ENCODE results near the gene DIP2B.

DNA sequence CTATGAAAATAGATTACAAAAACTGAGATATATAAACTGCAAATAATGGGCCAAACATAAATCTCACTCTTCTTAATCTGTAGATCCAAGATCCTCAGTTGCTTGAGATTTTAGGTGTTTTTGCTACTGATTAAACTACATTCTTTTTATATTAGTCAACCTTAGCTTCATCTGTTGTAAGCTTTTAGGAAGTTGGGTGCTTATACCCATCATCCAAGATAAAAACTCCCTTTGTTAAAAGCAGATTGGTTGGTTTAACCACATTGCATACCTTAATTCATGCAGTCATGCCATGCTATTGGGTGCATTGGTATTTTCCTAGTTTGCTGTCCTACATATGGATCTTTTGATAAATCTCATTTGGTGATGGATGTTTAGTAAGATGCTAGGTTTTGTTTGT, 46.2 kb upstream of the DIP2B start:
- TF ChIP-seq, protein P1, sequence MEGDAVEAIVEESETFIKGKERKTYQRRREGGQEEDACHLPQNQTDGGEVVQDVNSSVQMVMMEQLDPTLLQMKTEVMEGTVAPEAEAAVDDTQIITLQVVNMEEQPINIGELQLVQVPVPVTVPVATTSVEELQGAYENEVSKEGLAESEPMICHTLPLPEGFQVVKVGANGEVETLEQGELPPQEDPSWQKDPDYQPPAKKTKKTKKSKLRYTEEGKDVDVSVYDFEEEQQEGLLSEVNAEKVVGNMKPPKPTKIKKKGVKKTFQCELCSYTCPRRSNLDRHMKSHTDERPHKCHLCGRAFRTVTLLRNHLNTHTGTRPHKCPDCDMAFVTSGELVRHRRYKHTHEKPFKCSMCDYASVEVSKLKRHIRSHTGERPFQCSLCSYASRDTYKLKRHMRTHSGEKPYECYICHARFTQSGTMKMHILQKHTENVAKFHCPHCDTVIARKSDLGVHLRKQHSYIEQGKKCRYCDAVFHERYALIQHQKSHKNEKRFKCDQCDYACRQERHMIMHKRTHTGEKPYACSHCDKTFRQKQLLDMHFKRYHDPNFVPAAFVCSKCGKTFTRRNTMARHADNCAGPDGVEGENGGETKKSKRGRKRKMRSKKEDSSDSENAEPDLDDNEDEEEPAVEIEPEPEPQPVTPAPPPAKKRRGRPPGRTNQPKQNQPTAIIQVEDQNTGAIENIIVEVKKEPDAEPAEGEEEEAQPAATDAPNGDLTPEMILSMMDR (conservative IDR thresholded peaks at IDR 0.05; ENCODE audit: low read length), result no peak
- no peak for TF ChIP-seq EZH2phosphoT487 (IDR thresholded peaks at IDR 0.05; ENCODE audit: borderline replicate concordance, low read depth, low read length)
